Sigmoid colon (tissue), 4 donors: ENCODE data around the gene CLN3.

ENCODE experiments used
- EP300 ChIP-seq, 4 donors: sonication (generic); formaldehyde crosslinking; IDR thresholded peaks; one replicate each; pipeline ENCODE4 v1.6.1; 2017; ENCODE audit warnings: antibody characterized with exemption in 4 of 4
- POLR2A ChIP-seq, 2 donors: fragments of 450-650 bp; IDR thresholded peaks; one replicate each; pipeline ENCODE4 v1.6.1; 2016; ENCODE audit warnings: antibody characterized with exemption in 2 of 2, mild to moderate bottlenecking in 2 of 2, moderate library complexity in 2 of 2
- POLR2AphosphoS5 ChIP-seq, 4 donors: sonication (generic); formaldehyde crosslinking; IDR thresholded peaks; one replicate each; pipeline ENCODE4 v1.6.1; 2017; ENCODE audit warnings: antibody characterized with exemption in 4 of 4
- TF ChIP-seq, protein P1 (sequence below), 4 experiments: fragments of 450-650 bp in 3 of 4; fragments of 200-600 bp in 1 of 4; IDR thresholded peaks; one replicate each; pipeline ENCODE4 v1.5.1; 2016 to 2019; ENCODE audit warnings: antibody characterized with exemption in 4 of 4, mild to moderate bottlenecking in 3 of 4, moderate library complexity in 2 of 4

GRCh38 chr16:28492511-28492910 lies 637 bp upstream of the CLN3 start:
- TF ChIP-seq, protein P1, sequence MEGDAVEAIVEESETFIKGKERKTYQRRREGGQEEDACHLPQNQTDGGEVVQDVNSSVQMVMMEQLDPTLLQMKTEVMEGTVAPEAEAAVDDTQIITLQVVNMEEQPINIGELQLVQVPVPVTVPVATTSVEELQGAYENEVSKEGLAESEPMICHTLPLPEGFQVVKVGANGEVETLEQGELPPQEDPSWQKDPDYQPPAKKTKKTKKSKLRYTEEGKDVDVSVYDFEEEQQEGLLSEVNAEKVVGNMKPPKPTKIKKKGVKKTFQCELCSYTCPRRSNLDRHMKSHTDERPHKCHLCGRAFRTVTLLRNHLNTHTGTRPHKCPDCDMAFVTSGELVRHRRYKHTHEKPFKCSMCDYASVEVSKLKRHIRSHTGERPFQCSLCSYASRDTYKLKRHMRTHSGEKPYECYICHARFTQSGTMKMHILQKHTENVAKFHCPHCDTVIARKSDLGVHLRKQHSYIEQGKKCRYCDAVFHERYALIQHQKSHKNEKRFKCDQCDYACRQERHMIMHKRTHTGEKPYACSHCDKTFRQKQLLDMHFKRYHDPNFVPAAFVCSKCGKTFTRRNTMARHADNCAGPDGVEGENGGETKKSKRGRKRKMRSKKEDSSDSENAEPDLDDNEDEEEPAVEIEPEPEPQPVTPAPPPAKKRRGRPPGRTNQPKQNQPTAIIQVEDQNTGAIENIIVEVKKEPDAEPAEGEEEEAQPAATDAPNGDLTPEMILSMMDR (IDR thresholded peaks at IDR 0.05): no peak
- TF ChIP-seq POLR2A (IDR thresholded peaks at IDR 0.05) (no peak), EP300 (IDR thresholded peaks at IDR 0.05) (no peak), POLR2AphosphoS5 (IDR thresholded peaks at IDR 0.05) (no peak)
